GM12801 (cell line): ENCODE results near the gene GPC6.

Experiments used
- CTCF ChIP-seq: IDR thresholded peaks from one replicate; pipeline ENCODE4 v1.5.1; 2011; ENCODE audit warnings: control low read depth; ENCODE audit not compliant: insufficient read length; ENCODE audit errors: extremely low read depth

The GPC6 gene

GRCh38 chr13:94093652-94094315, 867.2 kb downstream of the GPC6 start:
- TF ChIP-seq CTCF = no peak

GRCh38 chr13:94109715-94110374, 883.2 kb downstream of the GPC6 start:
- no peak for TF ChIP-seq CTCF

GRCh38 chr13:94112227-94112626, 885.6 kb downstream of the GPC6 start:
- TF ChIP-seq CTCF = no peak

- TF ChIP-seq CTCF = no peak
Observed at GRCh38 chr13:94112731-94113130, 886.1 kb downstream of the GPC6 start.

- no peak for TF ChIP-seq CTCF
Observed at GRCh38 chr13:94113245-94113644, 886.6 kb downstream of the GPC6 start.

- no peak for TF ChIP-seq CTCF
Observed at GRCh38 chr13:94114166-94114565, 887.6 kb downstream of the GPC6 start.

GRCh38 chr13:94115054-94115453, 888.4 kb downstream of the GPC6 start:
- no peak for TF ChIP-seq CTCF
